IMR-90 (cell line): ENCODE measurements around the gene CDC6. TPM values are rescaled to one million over a fixed set of nuclear protein-coding genes. Genes with fewer than 3 reads are reported as not detected.

Experiments
- ATAC-seq: fragments of 200-7000 bp; cut with Tn5 transposase; 2 replicates; pipeline ENCODE4 v1.9.1; 2020; ENCODE audit warnings: low read depth, mild to moderate bottlenecking, moderate library complexity
- BruUV-seq: library from RNA; stranded (reverse); fragments of 400-500 nt; replicated peaks from 2 replicates; lab custom pipeline; 2021; lab: Mats Ljungman, UMichigan
- CTCF ChIA-PET: fragments of 300-600 bp; formaldehyde crosslinking; extraction: SDS; loops from one replicate; lab custom pipeline; 2021; ENCODE audit warnings: antibody characterized with exemption; lab: Yijun Ruan, JAX
- POLR2A ChIA-PET: fragments of 300-600 bp; sonication (Branson Sonifier 250); formaldehyde crosslinking; loops from one replicate; lab custom pipeline; 2022; ENCODE audit warnings: antibody characterized with exemption; ENCODE audit not compliant: unreplicated experiment; lab: Charles Lee
- DNase-seq: peaks from one replicate; pipeline ENCODE4 v3.0.0; 2013
- H2AFZ ChIP-seq: replicated peaks from 2 replicates; pipeline ENCODE3; 2013; ENCODE audit warnings: low read length, mild to moderate bottlenecking; ENCODE audit not compliant: poor library complexity
- H2AK5ac ChIP-seq: 2 replicates; pipeline ENCODE4 v1.6.1; 2013; ENCODE audit warnings: low read depth, low read length, inconsistent platforms
- H2AK9ac ChIP-seq: replicated peaks from 2 replicates; pipeline ENCODE3; 2013; ENCODE audit warnings: mild to moderate bottlenecking, low read depth, low read length, moderate library complexity; ENCODE audit not compliant: poor library complexity
- H2BK120ac ChIP-seq: 2 replicates; pipeline ENCODE4 v1.6.1; 2013; ENCODE audit warnings: low read depth, low read length, inconsistent platforms
- H2BK15ac ChIP-seq: 3 replicates; pipeline ENCODE4 v1.6.1; 2013; ENCODE audit warnings: low read depth, low read length, inconsistent platforms
- H2BK20ac ChIP-seq: 2 replicates; pipeline ENCODE4 v1.6.1; 2013; ENCODE audit warnings: low read depth, mild to moderate bottlenecking, inconsistent platforms, low read length, moderate library complexity
- H2BK5ac ChIP-seq: 2 replicates; pipeline ENCODE4 v1.6.1; 2013; ENCODE audit warnings: mild to moderate bottlenecking, low read depth, low read length, inconsistent platforms; ENCODE audit not compliant: poor library complexity, severe bottlenecking
- H3K14ac ChIP-seq: replicated peaks from 2 replicates; pipeline ENCODE4 v1.6.1; 2013; ENCODE audit warnings: low read depth, low read length, inconsistent platforms
- H3K18ac ChIP-seq: 2 replicates; pipeline ENCODE4 v1.6.1; 2013; ENCODE audit warnings: low read depth, low read length, control low read depth
- H3K23ac ChIP-seq: 2 replicates; pipeline ENCODE4 v1.6.1; 2013; ENCODE audit warnings: low read depth, low read length, inconsistent platforms
- H3K27ac ChIP-seq: 2 replicates; pipeline ENCODE4 v1.5.1; 2013; ENCODE audit warnings: mild to moderate bottlenecking, control low read depth, low read length; ENCODE audit not compliant: insufficient read depth
- H3K27me3 ChIP-seq: 2 replicates; pipeline ENCODE4 v1.6.1; 2013; ENCODE audit warnings: low read length; ENCODE audit not compliant: control insufficient read depth, insufficient read depth
- H3K36me3 ChIP-seq: 2 replicates; pipeline ENCODE4 v1.6.1; 2013; ENCODE audit warnings: low read length, mixed read lengths; ENCODE audit not compliant: control insufficient read depth, insufficient read depth
- H3K4ac ChIP-seq: 2 replicates; pipeline ENCODE4 v1.6.1; 2013; ENCODE audit warnings: low read depth, low read length, inconsistent platforms
- H3K4me1 ChIP-seq: 2 replicates; pipeline ENCODE4 v1.6.1; 2013; ENCODE audit warnings: low read length, mixed read lengths; ENCODE audit not compliant: control insufficient read depth, insufficient read depth
- H3K4me2 ChIP-seq: 2 replicates; pipeline ENCODE4 v1.6.1; 2013; ENCODE audit warnings: low read depth, mild to moderate bottlenecking, control low read depth, low read length, moderate library complexity
- H3K4me3 ChIP-seq: 2 replicates; pipeline ENCODE4 v1.5.1; 2013; ENCODE audit warnings: low read depth, mild to moderate bottlenecking, control low read depth, low read length, moderate library complexity; ENCODE audit not compliant: insufficient read depth
- H3K56ac ChIP-seq: 2 replicates; pipeline ENCODE4 v1.6.1; 2013; ENCODE audit warnings: low read length, inconsistent platforms; ENCODE audit not compliant: insufficient read depth; ENCODE audit errors: extremely low read depth
- H3K79me1 ChIP-seq, 2 experiments: 2 replicates each; pipeline ENCODE4 v1.6.1; 2013; ENCODE audit warnings: low read length in 2 of 2, inconsistent platforms in 1 of 2, low read depth in 1 of 2
- H3K9ac ChIP-seq: 2 replicates; pipeline ENCODE4 v1.6.1; 2013; ENCODE audit warnings: low read depth, low read length, control low read depth
- H3K9me1 ChIP-seq: 2 replicates; pipeline ENCODE4 v1.6.1; 2013; ENCODE audit warnings: low read length, inconsistent platforms; ENCODE audit not compliant: insufficient read depth
- H3K9me3 ChIP-seq: 2 replicates; pipeline ENCODE4 v1.6.1; 2013; ENCODE audit warnings: low read length; ENCODE audit not compliant: control insufficient read depth, insufficient read depth
- H4K20me1 ChIP-seq: 2 replicates; pipeline ENCODE4 v1.6.1; 2013; ENCODE audit warnings: low read length, inconsistent platforms; ENCODE audit not compliant: insufficient read depth
- H4K5ac ChIP-seq: 2 replicates; pipeline ENCODE4 v1.6.1; 2013; ENCODE audit warnings: mild to moderate bottlenecking, low read depth, low read length, control low read depth
- H4K8ac ChIP-seq, 2 experiments: 2 replicates each; pipeline ENCODE4 v1.6.1; 2013; ENCODE audit warnings: low read depth in 2 of 2, low read length in 2 of 2, control low read depth in 1 of 2, inconsistent platforms in 1 of 2
- H4K91ac ChIP-seq: 2 replicates; pipeline ENCODE4 v1.6.1; 2013; ENCODE audit warnings: low read depth, low read length, inconsistent platforms; ENCODE audit not compliant: insufficient read depth
- FOS ChIP-seq: fragments of 150-350 bp; IDR thresholded peaks from 2 replicates; pipeline ENCODE4 v1.6.1; 2016; ENCODE audit warnings: low read depth, low read length
- MAFK ChIP-seq: IDR thresholded peaks from 2 replicates; pipeline ENCODE4 v1.6.1; 2012; ENCODE audit warnings: low read depth, low read length, improper control_type of control experiment
- MAZ ChIP-seq: IDR thresholded peaks from 2 replicates; pipeline ENCODE4 v1.6.1; 2012; ENCODE audit warnings: low read depth, mild to moderate bottlenecking, low read length, improper control_type of control experiment, moderate library complexity, borderline replicate concordance
- MXI1 ChIP-seq: IDR thresholded peaks from 2 replicates; pipeline ENCODE4 v1.6.1; 2012; ENCODE audit warnings: low read depth, mild to moderate bottlenecking, low read length, moderate library complexity, borderline replicate concordance
- NFE2L2 ChIP-seq: fragments of 150-350 bp; IDR thresholded peaks from 2 replicates; pipeline ENCODE4 v1.6.1; 2016; ENCODE audit warnings: low read depth, mild to moderate bottlenecking, low read length
- RAD21 ChIP-seq: IDR thresholded peaks from 2 replicates; pipeline ENCODE4 v1.6.1; 2012; ENCODE audit warnings: low read length, improper control_type of control experiment
- RFX5 ChIP-seq: IDR thresholded peaks from 2 replicates; pipeline ENCODE4 v1.8.0; 2012; ENCODE audit warnings: low read depth, mild to moderate bottlenecking, low read length, moderate library complexity
- SMC3 ChIP-seq: fragments of 150-350 bp; IDR thresholded peaks from 2 replicates; pipeline ENCODE4 v1.6.1; 2016; ENCODE audit warnings: low read depth, mild to moderate bottlenecking, antibody characterized with exemption, low read length, moderate library complexity
- WGBS, 2 experiments: methylation state at CpG; one replicate each; pipeline versions ENCODE4 v1.1.5 to v1.1.7; 2013; ENCODE audit warnings: missing lambda C conversion rate in 2 of 2; ENCODE audit not compliant: insufficient read length in 1 of 2; ENCODE audit errors: extremely low coverage in 2 of 2; 5-methylcytosine and 5-hydroxymethylcytosine counted together
- dilution Hi-C: fragments of 300-500 bp; cut with HindIII; formaldehyde crosslinking; loops from one replicate; pipeline ENCODE4 v1.14.3; 2018; ENCODE audit warnings: low sequenced_read_pairs; ENCODE audit not compliant: unreplicated experiment
- in situ Hi-C: fragments of 300-500 bp; cut with MboI; formaldehyde crosslinking; loops from 3 replicates; pipeline ENCODE4 v1.14.3; 2019; ENCODE audit warnings: low sequenced_read_pairs, inconsistent platforms, mixed read lengths
- intact Hi-C: fragments of 100-400 bp; cut with micrococcal nuclease; formaldehyde crosslinking; loops from 2 replicates; pipeline ENCODE4 v1.10.0; 2022
- polyA plus RNA-seq, 3 experiments: library from polyadenylated mRNA; depleted of rRNA; stranded (reverse); fragments of >200 nt; gene quantifications; 2 replicates each; pipeline ENCODE4 v1.2.3, GENCODE V29; 2012; ENCODE audit warnings: low replicate concordance in 1 of 3
- total RNA-seq: library from RNA; depleted of rRNA; stranded (reverse); fragments of >200 nt; gene quantifications from 2 replicates; pipeline ENCODE4 v1.2.3, GENCODE V29; 2012
- TF ChIP-seq, protein P1 (sequence below): fragments of 150-350 bp; IDR thresholded peaks from 2 replicates; pipeline ENCODE4 v1.6.1; 2017; ENCODE audit warnings: mild to moderate bottlenecking, antibody characterized with exemption, low read length, low read depth
- TF ChIP-seq, protein P2 (sequence below): fragments of 150-350 bp; IDR thresholded peaks from 2 replicates; pipeline ENCODE4 v1.6.1; 2016; ENCODE audit warnings: low read depth, mild to moderate bottlenecking, low read length, moderate library complexity, borderline replicate concordance

The CDC6 gene
- total and polyA plus RNA-seq, 2 of the 4 experiments (the other 2 are of a cell fraction), result 15.3 to 25.6 TPM

DNA sequence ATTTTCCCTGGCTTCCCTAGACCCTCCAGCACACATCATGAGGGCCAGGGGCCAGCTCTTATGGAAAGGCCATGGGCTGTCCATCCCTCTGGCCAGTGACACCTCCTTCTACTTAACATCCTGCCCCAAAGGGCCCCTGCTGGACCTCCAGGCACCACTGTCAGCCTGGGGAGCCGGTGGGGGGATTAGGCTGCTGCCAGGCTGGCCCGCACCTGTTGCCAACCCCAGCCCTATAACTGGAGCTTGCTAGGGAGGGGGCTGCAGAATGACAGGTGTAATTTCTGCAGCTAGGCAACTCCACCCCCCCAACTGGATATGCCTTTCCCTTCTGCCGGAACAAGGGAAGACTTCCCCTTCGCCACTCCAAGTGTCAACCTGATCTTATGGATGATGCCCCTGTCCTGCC, 33.8 kb downstream of the CDC6 start:
- Histone ChIP-seq H2BK5ac (no peak overlapping the region), H3K23ac (no peak overlapping the region; the same call in 1 of the 2 replicates), H3K4me1 (peaks cover 59% of the 10 kb centered on the region), H2AK9ac (no peak overlapping the region), H3K4me2 (0 out of 2 replicates have a peak overlapping the region, but pooled peaks have one; percentile 8), H3K36me3 (no peaks in the 10 kb centered on the region), H3K9me1 (peaks cover 37% of the 10 kb centered on the region), H3K14ac (0 out of 2 replicates have a peak overlapping the region, but pooled peaks have one; percentile 2), H3K4ac (peak overlapping the region; percentile 63; the same call in 1 of the 2 replicates), H2BK120ac (no peak overlapping the region), H3K56ac (no peak overlapping the region), H4K8ac (no peak overlapping the region; a peak in 1 of 4 replicates), H3K27me3 (no peaks in the 10 kb centered on the region), H3K4me3 (no peak overlapping the region), H2AK5ac (peak overlapping the region; percentile 31), H3K9ac (peak overlapping the region; percentile 9; the same call in 1 of the 2 replicates), H3K79me1 (peaks cover 17 to 89% of the 10 kb centered on the region in 2 experiments), H2BK15ac (no peak overlapping the region; the same call in 2 of the 3 replicates), H3K27ac (peak overlapping the region; percentile 8; the same call in 1 of the 2 replicates), H3K18ac (no peak overlapping the region), H4K20me1 (peaks cover 63% of the 10 kb centered on the region), H2AFZ (no peak overlapping the region), H4K91ac (peak overlapping the region; percentile 39; the same call in 1 of the 2 replicates), H4K5ac (no peak overlapping the region), H2BK20ac (no peak overlapping the region), H3K9me3 (no peaks in the 10 kb centered on the region)
- WGBS, 2 experiments, result no CpG with 5 or more reads among the region's 4 CpGs
- in situ Hi-C loops, result no loop called here
- TF ChIP-seq MAZ, result no peak
- TF ChIP-seq MXI1, result no peak
- no peak for TF ChIP-seq NFE2L2
- TF ChIP-seq, protein P1, sequence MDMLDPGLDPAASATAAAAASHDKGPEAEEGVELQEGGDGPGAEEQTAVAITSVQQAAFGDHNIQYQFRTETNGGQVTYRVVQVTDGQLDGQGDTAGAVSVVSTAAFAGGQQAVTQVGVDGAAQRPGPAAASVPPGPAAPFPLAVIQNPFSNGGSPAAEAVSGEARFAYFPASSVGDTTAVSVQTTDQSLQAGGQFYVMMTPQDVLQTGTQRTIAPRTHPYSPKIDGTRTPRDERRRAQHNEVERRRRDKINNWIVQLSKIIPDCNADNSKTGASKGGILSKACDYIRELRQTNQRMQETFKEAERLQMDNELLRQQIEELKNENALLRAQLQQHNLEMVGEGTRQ, result no peak
- TF ChIP-seq RAD21, result no peak
- TF ChIP-seq FOS, result no peak
- TF ChIP-seq, protein P2, sequence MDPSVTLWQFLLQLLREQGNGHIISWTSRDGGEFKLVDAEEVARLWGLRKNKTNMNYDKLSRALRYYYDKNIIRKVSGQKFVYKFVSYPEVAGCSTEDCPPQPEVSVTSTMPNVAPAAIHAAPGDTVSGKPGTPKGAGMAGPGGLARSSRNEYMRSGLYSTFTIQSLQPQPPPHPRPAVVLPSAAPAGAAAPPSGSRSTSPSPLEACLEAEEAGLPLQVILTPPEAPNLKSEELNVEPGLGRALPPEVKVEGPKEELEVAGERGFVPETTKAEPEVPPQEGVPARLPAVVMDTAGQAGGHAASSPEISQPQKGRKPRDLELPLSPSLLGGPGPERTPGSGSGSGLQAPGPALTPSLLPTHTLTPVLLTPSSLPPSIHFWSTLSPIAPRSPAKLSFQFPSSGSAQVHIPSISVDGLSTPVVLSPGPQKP, result no peak
- TF ChIP-seq MAFK, result no peak
- no peak for TF ChIP-seq SMC3
- no peak for TF ChIP-seq RFX5
- no peak for DNase-seq
- BruUV-seq, result no TSS peak
- POLR2A ChIA-PET, result no interaction called here
- ATAC-seq, result no peak
- CTCF ChIA-PET, result interaction anchor here (1.1 to 2.1 kb wide), 2 partner anchors 17 to 18 kb away, joined by 3 to 6 read pairs; no protein-coding TSS in a partner anchor
- intact Hi-C loops, result no loop called here
- dilution Hi-C loops, result no loop called here
